Activated naive CD4-positive, alpha-beta T cell treated with anti-CD3 and anti-CD28 coated beads, Interleukin-2, amount 50 U/mL, for 72 hours (primary cell): ENCODE measurements around the gene ANK3. TPM values are rescaled to one million over a fixed set of nuclear protein-coding genes. Genes with fewer than 3 reads are reported as not detected.
"Not testable (repeated sequence)": the region's sequence is repeated elsewhere in the genome, so short reads cannot be mapped to it uniquely, and the experiment has no call there.

Experiments used
- ATAC-seq, 2 donors: fragments of 150-1000 bp; cut with Tn5 transposase; 2 replicates each; pipeline ENCODE4 v1.10.0; 2021; ENCODE audit warnings: mild to moderate bottlenecking in 2 of 2, moderate library complexity in 2 of 2
- DNase-seq, 2 donors: peaks; one replicate each; pipeline ENCODE4 v3.0.0; 2021 to 2022; ENCODE audit warnings: low spot score in 2 of 2
- H3K27ac Mint-ChIP-seq, 2 donors: one replicate each; pipeline ENCODE4 v1.8.0; 2022; ENCODE audit warnings: mild to moderate bottlenecking in 2 of 2, mixed read lengths in 2 of 2
- H3K36me3 Mint-ChIP-seq, 2 donors: one replicate each; pipeline ENCODE4 v1.8.0; 2022; ENCODE audit warnings: mixed read lengths in 2 of 2
- H3K9me3 Mint-ChIP-seq, 2 donors: one replicate each; pipeline ENCODE4 v1.8.0; 2022; ENCODE audit warnings: mixed read lengths in 2 of 2
- total RNA-seq, 2 donors: library from RNA; stranded (reverse); gene quantifications; one replicate each; pipeline ENCODE4 v1.2.3, GENCODE V29; 2022

The ANK3 gene
- total RNA-seq, 2 donors from 2014 or later: 50.5 to 53.7 TPM

- DNase-seq (no peak), ATAC-seq (no peak)
- H3K9me3 Mint-ChIP-seq: no peaks in the 10 kb centered on the region
- no peak overlapping the region for H3K27ac Mint-ChIP-seq
- peaks cover 18 to 39% of the 10 kb centered on the region in 2 donors for H3K36me3 Mint-ChIP-seq
These were observed 315.7 kb downstream of the ANK3 start for GRCh38 chr10:60073781-60074656.

GRCh38 chr10:60073397-60073780 is 316.3 kb downstream of the ANK3 start:
- no peak for DNase-seq
- Mint-ChIP-seq H3K27ac (no peak overlapping the region), H3K9me3 (no peaks in the 10 kb centered on the region), H3K36me3 (peaks cover 18 to 39% of the 10 kb centered on the region in 2 donors)
- ATAC-seq: no peak

- peaks cover 6 to 22% of the 10 kb centered on the region in 2 donors for H3K36me3 Mint-ChIP-seq
These were observed 320.4 kb downstream of the ANK3 start for GRCh38 chr10:60069311-60069710.

GRCh38 chr10:60050366-60050765 is 339.3 kb downstream of the ANK3 start:
- DNase-seq (no peak), ATAC-seq (no peak)
- no peak overlapping the region for H3K27ac Mint-ChIP-seq

More at GRCh38 chr10:60069311-60069710, 320.4 kb downstream of the ANK3 start:
- ATAC-seq (no peak), DNase-seq (no peak)
- no peaks in the 10 kb centered on the region for H3K9me3 Mint-ChIP-seq
- no peak overlapping the region for H3K27ac Mint-ChIP-seq

GRCh38 chr10:60048091-60048501 is 341.6 kb downstream of the ANK3 start:
- no peak for ATAC-seq
- no peaks in the 10 kb centered on the region for H3K36me3 Mint-ChIP-seq
- DNase-seq: no peak
- no peaks in the 10 kb centered on the region for H3K9me3 Mint-ChIP-seq
- H3K27ac Mint-ChIP-seq: no peak overlapping the region

More at GRCh38 chr10:60050366-60050765, 339.3 kb downstream of the ANK3 start:
- no peaks in the 10 kb centered on the region for H3K9me3 Mint-ChIP-seq
- H3K36me3 Mint-ChIP-seq: no peaks in the 10 kb centered on the region

GRCh38 chr10:60045571-60045970 is 344.1 kb downstream of the ANK3 start:
- ATAC-seq (no peak), DNase-seq (no peak)
- H3K36me3 Mint-ChIP-seq: peaks cover 0 to 7% of the 10 kb centered on the region in 2 donors
- no peak overlapping the region for H3K27ac Mint-ChIP-seq
- no peaks in the 10 kb centered on the region for H3K9me3 Mint-ChIP-seq

GRCh38 chr10:60044971-60045370 is 344.7 kb downstream of the ANK3 start:
- Mint-ChIP-seq H3K36me3 (peaks cover 0 to 7% of the 10 kb centered on the region in 2 donors), H3K27ac (no peak overlapping the region), H3K9me3 (no peaks in the 10 kb centered on the region)
- ATAC-seq (no peak), DNase-seq (no peak)

GRCh38 chr10:60044242-60044641 is 345.4 kb downstream of the ANK3 start:
- Mint-ChIP-seq H3K36me3 (peaks cover 0 to 7% of the 10 kb centered on the region in 2 donors), H3K9me3 (no peaks in the 10 kb centered on the region), H3K27ac (no peak overlapping the region)
- no peak for ATAC-seq
- DNase-seq: no peak

GRCh38 chr10:60043561-60044241 is 346.0 kb downstream of the ANK3 start:
- DNase-seq (no peak), ATAC-seq (no peak)
- Mint-ChIP-seq H3K27ac (no peak overlapping the region), H3K9me3 (no peaks in the 10 kb centered on the region), H3K36me3 (peaks cover 0 to 7% of the 10 kb centered on the region in 2 donors)

- H3K9me3 Mint-ChIP-seq: no peaks in the 10 kb centered on the region
- ATAC-seq (no peak), DNase-seq (no peak)
- no peak overlapping the region for H3K27ac Mint-ChIP-seq
- H3K36me3 Mint-ChIP-seq: peaks cover 0 to 7% of the 10 kb centered on the region in 2 donors
These were observed 346.8 kb downstream of the ANK3 start for GRCh38 chr10:60042914-60043313.

GRCh38 chr10:60042262-60042661 is 347.4 kb downstream of the ANK3 start:
- DNase-seq: no peak
- no peak for ATAC-seq
- H3K9me3 Mint-ChIP-seq: no peaks in the 10 kb centered on the region
- peaks cover 0 to 11% of the 10 kb centered on the region in 2 donors for H3K36me3 Mint-ChIP-seq
- H3K27ac Mint-ChIP-seq: no peak overlapping the region

- no peak for DNase-seq
- no peak for ATAC-seq
- Mint-ChIP-seq H3K9me3 (no peaks in the 10 kb centered on the region), H3K36me3 (peaks cover 0 to 15% of the 10 kb centered on the region in 2 donors), H3K27ac (no peak overlapping the region)
These were observed 348.1 kb downstream of the ANK3 start for GRCh38 chr10:60041489-60042133.

- Mint-ChIP-seq H3K27ac (no peak overlapping the region), H3K9me3 (no peaks in the 10 kb centered on the region), H3K36me3 (peaks cover 0 to 15% of the 10 kb centered on the region in 2 donors)
- DNase-seq (no peak), ATAC-seq (no peak)
These were observed 349.5 kb downstream of the ANK3 start for GRCh38 chr10:60040014-60040662.

GRCh38 chr10:60035984-60036383 is 353.7 kb downstream of the ANK3 start:
- Mint-ChIP-seq H3K9me3 (no peaks in the 10 kb centered on the region), H3K27ac (no peak overlapping the region), H3K36me3 (peaks cover 0 to 9% of the 10 kb centered on the region in 2 donors)
- DNase-seq (no peak), ATAC-seq (no peak)

- H3K27ac Mint-ChIP-seq, DNase-seq, H3K9me3 Mint-ChIP-seq: not testable (repeated sequence)
These were observed 354.3 kb downstream of the ANK3 start for GRCh38 chr10:60035375-60035774.

GRCh38 chr10:60032723-60033122 is 357.0 kb downstream of the ANK3 start:
- peaks cover 0 to 7% of the 10 kb centered on the region in 2 donors for H3K36me3 Mint-ChIP-seq
- ATAC-seq (peak; percentile 59 to 71), DNase-seq (peak in 1 of 2 donors; percentile 52)
- H3K27ac Mint-ChIP-seq: no peak overlapping the region
- no peaks in the 10 kb centered on the region for H3K9me3 Mint-ChIP-seq

More at GRCh38 chr10:60035375-60035774, 354.3 kb downstream of the ANK3 start:
- not testable (repeated sequence) for H3K36me3 Mint-ChIP-seq, ATAC-seq
